Right cardiac atrium (tissue), 5 donors: ENCODE results near the gene TGFB2. TPM values are rescaled to one million over a fixed set of nuclear protein-coding genes. Genes with fewer than 3 reads are reported as not detected.

Experiments used
- polyA plus RNA-seq: library from polyadenylated mRNA; stranded (reverse); fragments of 200-250 nt; gene quantifications from one replicate; pipeline ENCODE4 v1.2.3, GENCODE V29; 2013
- total RNA-seq, 4 donors: library from RNA; stranded (reverse); fragmentation: NEBNext Ultra II Directional; extraction: Animal tissue kit (Norgen Biotek cat#: 25700); gene quantifications; one replicate each; pipeline ENCODE4 v1.2.1, GENCODE V29; 2021
- donor health status: healthy with polysubstance abuse.
- donor health status: DM: no; HTN: yes; CAD: no.
- donor health status: DM: no; HTN: no; CAD: no.
- donor health status: DM: no; HTN: yes; CAD: no; lungs with severe emphysema.
- donor health status: DM: yes; HTN: yes; CAD: no.

Gene TGFB2
- total and polyA plus RNA-seq, 5 donors, result 0.88 to 4.6 (median 3.6) TPM

Other genes with a start within 250 kb of the TGFB2 start
- gene RRP15, start 60.0 kb upstream of the TGFB2 start, total RNA-seq, result 10 to 100 TPM; 17.3 to 24.7 (median 19.9) TPM
- 3.8 TPM for gene RRP15, start 60.0 kb upstream of the TGFB2 start, polyA plus RNA-seq